Mesothelial cell of epicardium (in vitro differentiated cells): Measurements from ENCODE around the gene MAGEB16. TPM values are rescaled to one million over a fixed set of nuclear protein-coding genes. Genes with fewer than 3 reads are reported as not detected.

Experiments
- DNase-seq, 2 experiments: peaks; one replicate each; pipeline ENCODE4 v3.0.0; 2021; ENCODE audit warnings: low spot score in 2 of 2; ENCODE audit not compliant: unreplicated experiment in 2 of 2
- H3K27ac Mint-ChIP-seq: 2 replicates; pipeline ENCODE4 v1.8.0; 2021; ENCODE audit warnings: mixed read lengths
- H3K27me3 Mint-ChIP-seq: 2 replicates; pipeline ENCODE4 v1.8.0; 2021; ENCODE audit warnings: low read depth, mixed read lengths
- H3K36me3 Mint-ChIP-seq: 2 replicates; pipeline ENCODE4 v1.8.0; 2021; ENCODE audit warnings: mixed read lengths
- H3K4me1 Mint-ChIP-seq: 2 replicates; pipeline ENCODE4 v1.8.0; 2021; ENCODE audit warnings: mixed read lengths
- H3K4me3 Mint-ChIP-seq: 2 replicates; pipeline ENCODE4 v1.8.0; 2021; ENCODE audit warnings: mild to moderate bottlenecking, moderate library complexity, mixed read lengths
- H3K9me3 Mint-ChIP-seq: 2 replicates; pipeline ENCODE4 v1.8.0; 2021; ENCODE audit warnings: mixed read lengths
- CTCF ChIP-seq: fragments of 200-600 bp; sonication (generic); IDR thresholded peaks from one replicate; pipeline ENCODE4 v1.5.0; 2021; ENCODE audit warnings: antibody characterized with exemption; ENCODE audit not compliant: unreplicated experiment
- total RNA-seq: library from RNA; stranded (reverse); gene quantifications from 3 replicates; pipeline ENCODE4 v1.2.1, GENCODE V29; 2021

Gene MAGEB16
- total RNA-seq, 1 donor from 2014 or later = not detected

GRCh38 chrX:35847736-35848135 is 49.6 kb downstream of the MAGEB16 start:
- no peak for TF ChIP-seq CTCF
- no peak overlapping the region for H3K27ac Mint-ChIP-seq
- no peaks in the 10 kb centered on the region for H3K36me3 Mint-ChIP-seq
- no peaks in the 10 kb centered on the region for H3K4me1 Mint-ChIP-seq
- no peak overlapping the region for H3K4me3 Mint-ChIP-seq
- no peaks in the 10 kb centered on the region for H3K27me3 Mint-ChIP-seq
- H3K9me3 Mint-ChIP-seq = peaks cover 41% of the 10 kb centered on the region
- DNase-seq = no peak

Other genes starting within 250 kb of the MAGEB16 start
- gene CFAP47, start 121.4 kb downstream of the MAGEB16 start, total RNA-seq = 0.27 to 0.54 TPM (median 0.34 TPM) in 3 replicates